Dendritic cell treated with granulocyte-macrophage colony-stimulating factor and Interleukin-4, amounts not matched to agents 40 ng/mL and 50 ng/mL, for 4 days (primary cell): ENCODE data around the gene NTRK2.
"Not testable (repeated sequence)": the region's sequence is repeated elsewhere in the genome, so short reads cannot be mapped to it uniquely, and the experiment has no call there.

Experiments used
- H3K27ac Mint-ChIP-seq: one replicate; pipeline ENCODE4 v1.8.0; 2022; ENCODE audit warnings: mild to moderate bottlenecking, mixed read lengths
- H3K27me3 Mint-ChIP-seq: one replicate; pipeline ENCODE4 v1.8.0; 2022; ENCODE audit warnings: mild to moderate bottlenecking, mixed read lengths
- H3K36me3 Mint-ChIP-seq: one replicate; pipeline ENCODE4 v1.8.0; 2022; ENCODE audit warnings: low read depth, mixed read lengths
- H3K4me1 Mint-ChIP-seq: one replicate; pipeline ENCODE4 v1.8.0; 2022; ENCODE audit warnings: low read depth, mixed read lengths
- H3K4me3 Mint-ChIP-seq: one replicate; pipeline ENCODE4 v1.8.0; 2022; ENCODE audit warnings: mild to moderate bottlenecking, moderate library complexity, mixed read lengths
- H3K9me3 Mint-ChIP-seq: one replicate; pipeline ENCODE4 v1.8.0; 2022; ENCODE audit warnings: mixed read lengths
- intact Hi-C: fragments of 100-400 bp; cut with micrococcal nuclease; formaldehyde crosslinking; loops from one replicate; pipeline ENCODE4 v1.15.0; 2022

Gene NTRK2

GRCh38 chr9:85054017-85054416 lies 384.5 kb downstream of the NTRK2 start:
- H3K4me3 Mint-ChIP-seq: no peak overlapping the region
- no peaks in the 10 kb centered on the region for H3K27me3 Mint-ChIP-seq
- no peaks in the 10 kb centered on the region for H3K4me1 Mint-ChIP-seq

GRCh38 chr9:85055506-85056202 lies 386.1 kb downstream of the NTRK2 start:
- H3K9me3 Mint-ChIP-seq: no peaks in the 10 kb centered on the region
- no peaks in the 10 kb centered on the region for H3K27me3 Mint-ChIP-seq
- no peaks in the 10 kb centered on the region for H3K4me1 Mint-ChIP-seq
- no peaks in the 10 kb centered on the region for H3K36me3 Mint-ChIP-seq
- no peak overlapping the region for H3K4me3 Mint-ChIP-seq
- no peak overlapping the region for H3K27ac Mint-ChIP-seq
- intact Hi-C loops: no loop called here

More at GRCh38 chr9:85054017-85054416, 384.5 kb downstream of the NTRK2 start:
- no peak overlapping the region for H3K27ac Mint-ChIP-seq
- intact Hi-C loops: no loop called here
- no peaks in the 10 kb centered on the region for H3K36me3 Mint-ChIP-seq
- H3K9me3 Mint-ChIP-seq: no peaks in the 10 kb centered on the region

- H3K4me3 Mint-ChIP-seq: no peak overlapping the region
- intact Hi-C loops: no loop called here
- H3K27me3 Mint-ChIP-seq: no peaks in the 10 kb centered on the region
- H3K36me3 Mint-ChIP-seq: no peaks in the 10 kb centered on the region
- H3K4me1 Mint-ChIP-seq: no peaks in the 10 kb centered on the region
- H3K9me3 Mint-ChIP-seq: no peaks in the 10 kb centered on the region
- no peak overlapping the region for H3K27ac Mint-ChIP-seq
Measured at GRCh38 chr9:85056203-85056572, 386.7 kb downstream of the NTRK2 start.

GRCh38 chr9:85061969-85062368 lies 392.4 kb downstream of the NTRK2 start:
- Mint-ChIP-seq H3K4me1 (no peaks in the 10 kb centered on the region), H3K9me3 (peaks cover 8% of the 10 kb centered on the region), H3K27ac (no peak overlapping the region), H3K36me3 (no peaks in the 10 kb centered on the region), H3K4me3 (no peak overlapping the region), H3K27me3 (no peaks in the 10 kb centered on the region)
- intact Hi-C loops: no loop called here

GRCh38 chr9:85062385-85063022 lies 393.0 kb downstream of the NTRK2 start:
- no peaks in the 10 kb centered on the region for H3K4me1 Mint-ChIP-seq
- no peak overlapping the region for H3K4me3 Mint-ChIP-seq
- no peaks in the 10 kb centered on the region for H3K27me3 Mint-ChIP-seq
- H3K9me3 Mint-ChIP-seq: peaks cover 8% of the 10 kb centered on the region
- intact Hi-C loops: no loop called here
- no peaks in the 10 kb centered on the region for H3K36me3 Mint-ChIP-seq
- no peak overlapping the region for H3K27ac Mint-ChIP-seq

- no peaks in the 10 kb centered on the region for H3K27me3 Mint-ChIP-seq
- H3K36me3 Mint-ChIP-seq: no peaks in the 10 kb centered on the region
- no peak overlapping the region for H3K27ac Mint-ChIP-seq
- H3K4me3 Mint-ChIP-seq: no peak overlapping the region
- H3K9me3 Mint-ChIP-seq: peaks cover 8% of the 10 kb centered on the region
- intact Hi-C loops: no loop called here
- H3K4me1 Mint-ChIP-seq: no peaks in the 10 kb centered on the region
Measured at GRCh38 chr9:85064811-85065371, 395.4 kb downstream of the NTRK2 start.

GRCh38 chr9:85067792-85068191 lies 398.3 kb downstream of the NTRK2 start:
- Mint-ChIP-seq H3K4me1 (no peaks in the 10 kb centered on the region), H3K27ac (no peak overlapping the region), H3K9me3 (peaks cover 8% of the 10 kb centered on the region), H3K27me3 (no peaks in the 10 kb centered on the region), H3K36me3 (no peaks in the 10 kb centered on the region), H3K4me3 (no peak overlapping the region)
- intact Hi-C loops: no loop called here

GRCh38 chr9:85069421-85069820 lies 399.9 kb downstream of the NTRK2 start:
- H3K9me3 Mint-ChIP-seq, H3K36me3 Mint-ChIP-seq, H3K27ac Mint-ChIP-seq, H3K4me3 Mint-ChIP-seq, intact Hi-C loops, H3K4me1 Mint-ChIP-seq, H3K27me3 Mint-ChIP-seq: not testable (repeated sequence)
